ENCODE measurements around the gene RHNO1.
"Not testable (repeated sequence)": the region's sequence is repeated elsewhere in the genome, so short reads cannot be mapped to it uniquely, and the experiment has no call there.

Gene RHNO1

DNA sequence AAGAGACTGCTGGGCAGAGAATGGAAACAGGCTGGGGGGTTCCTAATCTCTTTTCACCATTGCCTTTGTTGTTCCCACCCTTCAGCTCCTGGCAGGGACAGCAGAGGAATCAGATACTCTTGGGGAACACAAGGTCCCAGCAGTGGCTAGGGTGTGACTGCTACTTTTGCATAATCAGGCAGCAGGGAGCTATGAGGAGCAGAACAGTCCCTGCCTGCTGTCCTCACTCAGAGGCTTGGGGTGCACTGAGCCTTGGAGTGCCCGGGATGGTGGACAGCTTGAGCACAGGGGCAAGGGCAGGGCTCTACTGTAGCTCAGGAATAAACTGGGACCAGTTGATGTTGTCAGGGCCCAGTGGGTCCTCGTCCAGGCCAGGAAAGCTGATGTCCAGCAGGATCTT lies 18.7 kb upstream of the RHNO1 start:
- DNase-seq (ENCODE audit: low read depth in 1 of 2, low spot score in 1 of 2), result no peak

GRCh38 chr12:2858944-2859421 lies 18.0 kb upstream of the RHNO1 start:
- DNase-seq (ENCODE audit: low read depth in 1 of 2, low spot score in 1 of 2), result no peak

DNA sequence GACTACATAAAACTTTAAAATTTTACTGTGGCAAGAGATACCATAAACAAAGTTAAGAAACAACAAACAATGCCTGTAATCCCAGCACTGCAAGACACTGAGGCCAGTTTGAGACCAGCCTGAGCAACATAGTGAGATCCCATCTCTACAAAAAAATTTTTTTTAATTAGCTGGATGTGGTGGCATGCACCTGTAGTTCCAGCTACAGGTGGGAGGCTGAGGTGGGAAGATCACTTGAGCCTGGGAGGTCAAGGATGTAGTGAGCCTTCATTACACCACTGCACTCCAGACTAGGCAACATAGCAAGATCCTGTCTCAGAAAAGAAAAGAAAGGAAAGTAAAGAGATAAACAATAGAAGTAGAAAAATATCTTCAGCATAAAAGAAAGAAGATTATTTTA lies 16.9 kb upstream of the RHNO1 start:
- DNase-seq (ENCODE audit: low read depth in 1 of 2, low spot score in 1 of 2), result no peak

GRCh38 chr12:2862876-2863275 lies 14.1 kb upstream of the RHNO1 start:
- DNase-seq (ENCODE audit: low read depth in 1 of 2, low spot score in 1 of 2), result no peak

DNA sequence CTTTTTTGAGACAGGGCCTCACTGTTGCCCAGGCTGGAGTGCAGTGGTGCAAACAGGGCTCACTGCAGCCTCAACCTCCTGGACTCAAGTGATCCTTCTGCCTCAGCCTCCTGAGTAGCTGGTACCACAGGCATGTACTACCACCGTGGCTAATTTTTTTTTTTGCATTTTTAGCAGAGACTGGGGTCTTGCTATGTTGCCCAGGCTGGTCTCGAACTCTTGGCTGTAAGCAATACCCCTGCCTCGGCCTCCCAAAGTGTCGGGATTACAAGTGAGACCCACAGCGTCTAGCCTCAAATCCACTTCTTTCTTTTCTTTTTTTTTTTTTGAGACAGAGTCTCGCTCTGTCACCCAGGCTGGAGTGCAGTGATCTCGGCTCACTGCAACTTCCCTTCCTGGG lies 13.6 kb upstream of the RHNO1 start:
- DNase-seq (ENCODE audit: low read depth in 1 of 2, low spot score in 1 of 2), result not testable (repeated sequence)

DNA sequence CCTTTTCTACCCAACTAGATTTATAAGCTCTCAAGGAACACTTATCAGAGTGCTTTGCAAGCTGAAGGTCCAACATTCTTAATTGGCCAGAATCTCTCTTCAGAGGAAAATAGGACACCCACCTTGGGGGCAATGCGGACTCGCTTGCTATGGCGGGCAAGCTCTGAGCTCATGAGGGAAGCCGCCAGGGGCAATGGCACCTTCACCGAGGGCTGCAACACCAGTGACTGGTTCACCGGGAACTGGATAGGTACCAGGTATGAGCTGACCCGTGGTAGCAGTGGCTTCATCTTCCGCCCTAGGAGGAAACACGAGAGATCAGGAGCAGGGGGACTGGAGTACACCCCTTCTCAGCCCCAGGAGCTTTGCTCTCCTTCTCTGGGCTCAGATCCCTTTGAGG lies 12.8 kb upstream of the RHNO1 start:
- no peak for DNase-seq (ENCODE audit: low read depth in 1 of 2, low spot score in 1 of 2)

- DNase-seq (ENCODE audit: low read depth in 1 of 2, low spot score in 1 of 2), result not testable (repeated sequence)
These were observed 7.9 kb upstream of the RHNO1 start for GRCh38 chr12:2868986-2869632.

DNA sequence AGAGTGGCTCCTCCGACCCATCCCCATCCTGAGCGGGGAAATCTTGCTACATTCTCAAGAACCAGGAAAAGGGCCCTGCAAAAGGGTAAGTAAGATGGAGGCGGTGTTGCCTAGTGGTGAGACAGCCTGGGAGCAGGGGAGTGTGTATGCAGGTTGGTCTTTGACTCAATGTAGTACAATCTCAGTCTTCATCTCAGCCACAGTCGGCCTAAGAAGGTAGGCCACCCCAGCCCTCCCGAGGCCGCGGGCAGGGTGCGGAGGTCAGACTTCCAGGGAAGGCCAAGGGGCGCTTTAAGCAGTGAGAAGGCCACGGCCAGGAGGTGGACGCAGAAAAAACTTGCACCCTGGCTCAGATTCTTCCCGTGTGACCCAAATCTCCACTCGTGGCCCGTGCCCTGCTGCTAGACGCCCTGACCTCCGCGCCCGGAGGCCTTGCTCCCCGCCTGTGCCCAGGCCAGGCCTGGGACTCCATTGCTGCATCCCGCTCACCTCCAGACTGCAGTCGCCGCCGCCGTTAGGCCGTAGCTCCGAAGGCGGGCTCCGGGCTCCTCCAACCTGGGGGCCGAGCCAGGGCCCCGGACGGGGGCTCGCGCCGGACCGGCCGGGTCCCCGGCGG lies 484 bp upstream of the RHNO1 start:
- no peak for DNase-seq (ENCODE audit: low read depth in 1 of 2, low spot score in 1 of 2)

DNA sequence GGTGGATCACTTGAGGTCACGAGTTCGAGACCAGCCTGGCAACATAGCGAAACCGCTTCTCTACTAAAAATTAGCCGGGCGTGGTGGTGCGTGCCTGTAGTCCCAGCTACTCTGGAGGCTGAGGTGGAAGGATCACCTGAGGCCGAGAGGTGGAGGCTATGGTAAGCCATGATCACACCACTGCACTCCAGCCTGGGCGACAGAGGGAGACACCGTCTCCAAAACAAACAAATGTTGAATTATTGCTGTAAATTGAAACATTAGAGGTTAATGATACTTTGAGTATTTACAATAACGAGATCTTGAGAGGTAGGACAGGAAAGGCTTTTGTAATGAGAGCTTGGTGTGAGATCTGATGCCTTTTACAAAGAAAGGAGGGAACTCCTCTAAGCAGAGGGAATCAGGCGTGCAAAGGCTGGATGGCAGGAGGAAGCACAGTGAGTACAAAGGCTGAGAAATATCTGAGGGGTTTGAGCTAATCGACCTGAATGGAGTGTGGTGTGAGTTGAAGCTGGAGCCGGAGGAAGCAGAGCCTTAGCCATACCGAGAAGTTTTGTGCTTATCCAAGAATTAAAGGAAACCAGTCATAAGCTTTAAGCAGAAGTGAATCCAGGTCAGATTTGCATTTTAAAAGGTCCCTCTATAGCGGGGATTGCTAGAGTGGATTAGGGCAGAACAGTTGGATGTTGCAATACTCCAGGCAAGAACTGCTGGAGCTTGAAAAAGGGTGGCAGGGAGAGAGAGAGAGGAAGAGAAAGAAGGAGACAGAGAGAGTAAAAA lies 1.1 kb downstream of the RHNO1 start:
- DNase-seq (ENCODE audit: low read depth in 1 of 2, low spot score in 1 of 2), result no peak

- no peak for DNase-seq (ENCODE audit: low read depth in 1 of 2, low spot score in 1 of 2)
These were observed 2.8 kb downstream of the RHNO1 start for GRCh38 chr12:2879853-2880252.

DNA sequence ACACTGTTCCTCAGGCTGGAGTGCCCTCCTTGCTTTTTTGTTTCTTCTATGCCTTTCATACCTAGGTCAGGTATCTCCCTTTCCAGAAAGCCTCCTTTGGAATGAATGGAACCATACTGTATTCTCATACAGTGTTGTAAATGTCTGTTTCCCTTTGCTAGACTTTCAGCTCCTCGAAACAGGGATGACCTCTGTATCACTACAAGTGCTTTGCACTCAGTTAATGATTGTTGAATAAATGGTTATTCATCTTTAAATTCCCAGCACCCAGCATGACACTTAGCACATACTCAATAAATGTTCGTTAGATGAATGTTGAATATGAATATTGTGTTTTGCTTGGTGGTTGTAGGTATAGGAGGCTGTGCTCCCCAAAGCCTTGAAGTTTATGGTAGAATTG lies 7.8 kb downstream of the RHNO1 start:
- DNase-seq (ENCODE audit: low read depth in 1 of 2, low spot score in 1 of 2), result no peak

GRCh38 chr12:2886768-2887450 lies 9.9 kb downstream of the RHNO1 start:
- no peak for DNase-seq (ENCODE audit: low read depth in 1 of 2, low spot score in 1 of 2)

GRCh38 chr12:2890001-2890387 lies 13.0 kb downstream of the RHNO1 start:
- no peak for DNase-seq (ENCODE audit: low read depth in 1 of 2, low spot score in 1 of 2)

DNA sequence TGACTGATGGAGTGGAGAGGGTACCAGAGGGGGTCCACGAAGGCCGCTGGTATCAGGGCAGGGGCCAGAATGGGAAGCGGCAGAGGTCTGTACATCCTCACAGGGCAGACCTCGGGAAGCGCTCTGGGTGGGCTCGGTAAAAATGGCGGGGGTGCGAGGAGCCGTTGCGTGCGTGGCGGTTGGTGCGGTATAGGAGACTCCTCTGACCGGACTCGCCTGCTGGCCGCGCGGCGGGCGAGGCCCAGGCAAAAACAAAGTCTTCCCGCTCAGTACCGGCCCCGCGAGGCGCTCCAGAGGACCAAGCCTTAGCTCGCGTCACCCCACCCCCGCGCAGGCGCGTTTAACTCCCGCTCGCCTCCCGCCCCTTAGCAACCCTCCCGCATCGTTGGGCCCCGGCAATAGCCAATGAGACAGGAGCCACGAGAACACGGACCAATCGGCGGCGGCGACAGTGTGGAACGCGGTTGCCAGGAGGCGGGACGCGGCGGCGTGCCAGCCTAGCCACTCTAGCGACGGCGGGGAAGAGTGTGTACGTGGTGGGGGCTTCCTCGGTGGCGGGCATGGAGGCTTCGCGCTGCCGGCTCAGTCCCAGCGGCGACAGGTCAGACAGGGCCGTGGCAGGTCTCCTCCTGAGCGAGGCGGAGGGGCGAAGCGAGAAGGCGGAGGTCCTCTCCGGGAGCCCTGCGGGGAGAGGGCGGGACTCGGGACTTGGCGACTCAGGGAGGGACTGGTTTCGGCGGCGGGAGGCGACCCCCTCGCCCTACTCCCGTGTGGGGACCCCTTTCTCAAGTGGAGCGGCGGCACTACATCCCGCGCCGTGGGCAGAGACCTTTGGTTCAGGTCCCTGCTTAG lies 13.6 kb downstream of the RHNO1 start, which contains the start of gene TULP3:
TSS of gene TULP3 (plus strand) at position 504 of the 852 bp plus-strand sequence. CDS start at position 561, 57 bp downstream.
- DNase-seq (ENCODE audit: low read depth in 1 of 2, low spot score in 1 of 2), result peak; percentile 96 to 98

DNA sequence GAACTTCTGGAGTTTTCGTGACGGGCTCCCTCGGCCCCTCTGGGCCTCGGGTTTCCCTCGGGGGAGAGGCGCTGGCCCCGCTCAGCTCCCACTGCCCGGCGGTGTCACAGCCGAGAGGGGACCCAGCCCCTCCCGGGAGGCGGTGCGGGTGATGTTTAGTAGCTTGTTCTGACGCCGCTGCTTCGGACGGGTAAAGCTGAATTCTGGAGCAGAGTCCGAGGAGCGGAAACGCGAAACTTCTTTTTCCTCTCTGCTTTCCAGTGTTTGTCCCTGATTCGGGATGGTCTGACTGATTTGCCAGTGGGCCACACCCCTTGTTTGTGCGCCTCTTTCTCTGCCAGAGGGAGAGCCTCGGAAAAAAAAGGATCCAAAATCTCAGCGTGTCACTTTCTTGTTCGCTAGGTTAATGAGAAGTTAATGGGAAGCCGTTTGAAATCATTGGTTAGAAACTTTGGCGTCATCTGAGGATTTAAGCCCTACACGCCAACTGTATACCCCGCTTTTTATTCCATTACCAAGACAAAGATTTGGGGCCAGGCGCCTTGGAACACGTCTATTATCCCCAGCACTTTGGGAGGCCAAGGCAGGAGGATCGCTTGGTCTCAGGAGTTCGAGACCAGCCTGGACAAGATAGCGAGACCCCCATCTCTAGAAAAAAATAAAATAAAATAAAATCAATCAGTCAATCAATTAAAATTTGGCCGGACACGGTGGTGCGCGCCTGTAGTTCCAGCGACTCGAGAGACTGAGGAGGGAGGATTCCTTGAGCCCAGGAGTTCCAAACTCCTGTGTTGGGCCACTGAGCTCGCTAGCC lies 14.4 kb downstream of the RHNO1 start:
- no peak for DNase-seq (ENCODE audit: low read depth in 1 of 2, low spot score in 1 of 2)

DNA sequence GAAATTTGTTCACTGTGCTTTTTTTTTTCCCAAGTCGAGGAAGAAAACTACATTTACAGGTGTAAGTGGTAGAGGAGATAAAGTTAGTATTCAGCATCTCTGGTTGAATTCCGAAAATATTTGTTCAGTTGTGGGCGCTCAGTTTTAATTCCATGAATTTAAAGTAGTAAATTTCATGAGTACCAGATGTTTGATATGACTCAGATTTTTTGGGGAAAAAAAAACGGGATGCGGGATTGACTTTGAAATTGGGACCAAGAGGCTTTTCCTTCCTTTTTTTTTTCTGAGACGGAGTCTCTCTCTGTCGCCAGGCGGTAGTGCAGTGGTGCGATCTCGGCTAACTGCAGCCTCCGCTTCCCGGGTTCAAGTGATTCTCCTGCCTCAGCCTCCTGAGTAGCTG lies 15.2 kb downstream of the RHNO1 start:
- DNase-seq (ENCODE audit: low read depth in 1 of 2, low spot score in 1 of 2), result no peak

- DNase-seq (ENCODE audit: low read depth in 1 of 2, low spot score in 1 of 2), result no peak
These were observed 16.0 kb downstream of the RHNO1 start for GRCh38 chr12:2893007-2893406.

GRCh38 chr12:2895051-2895451 lies 18.0 kb downstream of the RHNO1 start:
- no peak for DNase-seq (ENCODE audit: low read depth in 1 of 2, low spot score in 1 of 2)

DNA sequence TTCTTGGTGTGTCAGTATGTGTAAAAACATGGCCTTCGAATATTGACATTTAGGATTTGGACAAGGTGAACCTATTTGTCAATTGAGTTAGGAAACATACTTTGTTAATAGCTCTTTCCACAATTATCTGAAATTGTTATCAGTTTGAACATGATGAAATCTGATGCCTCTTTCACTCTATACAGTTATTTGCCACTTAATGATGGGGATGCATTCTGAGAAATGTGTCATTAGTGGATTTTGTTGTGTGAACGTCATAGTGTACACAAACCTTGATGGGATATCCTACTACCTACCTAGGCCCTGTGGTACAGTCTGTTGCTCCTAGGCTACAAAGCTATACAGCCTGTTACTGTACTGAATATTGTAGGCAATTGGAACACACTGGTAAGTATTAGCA lies 18.5 kb downstream of the RHNO1 start:
- DNase-seq (ENCODE audit: low read depth in 1 of 2, low spot score in 1 of 2), result no peak

DNA sequence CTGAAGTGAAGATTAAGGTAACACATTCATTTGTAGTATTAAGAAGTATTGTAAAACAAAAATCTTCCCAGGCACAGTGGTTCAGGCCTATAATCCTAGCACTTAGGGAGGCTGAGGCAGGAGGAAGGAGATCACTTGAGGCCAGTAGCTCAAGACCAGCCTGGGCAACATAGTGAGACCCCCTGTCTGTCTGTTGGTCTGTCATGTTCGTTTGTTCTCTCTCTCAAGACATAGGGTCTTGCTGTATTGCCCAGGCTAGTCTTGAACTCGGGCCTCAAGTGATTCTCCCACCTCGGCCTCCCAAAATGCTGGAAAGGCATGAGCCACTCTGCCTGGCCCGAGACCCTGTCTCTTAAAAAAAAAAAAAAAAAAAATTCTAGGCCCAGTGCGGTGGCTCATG lies 20.4 kb downstream of the RHNO1 start:
- no peak for DNase-seq (ENCODE audit: low read depth in 1 of 2, low spot score in 1 of 2)

Data from activated CD4-positive, alpha-beta T cell treated with anti-CD3 and anti-CD28 coated beads, Interleukin-2, amount 50 U/mL, for 24 hours (primary cell).